ENCODE data around the gene SYNDIG1L. TPM values are rescaled to one million over a fixed set of nuclear protein-coding genes. Genes with fewer than 3 reads are reported as not detected.
A peak's percentile ranks its signal among the peaks of the same experiment; 100 is the strongest.

The SYNDIG1L gene
- total and polyA plus RNA-seq, 2 of the 8 experiments (the other 6 are each of a cell fraction or from before 2014, with no cell fraction given) = 3.0 to 3.2 TPM

DNA sequence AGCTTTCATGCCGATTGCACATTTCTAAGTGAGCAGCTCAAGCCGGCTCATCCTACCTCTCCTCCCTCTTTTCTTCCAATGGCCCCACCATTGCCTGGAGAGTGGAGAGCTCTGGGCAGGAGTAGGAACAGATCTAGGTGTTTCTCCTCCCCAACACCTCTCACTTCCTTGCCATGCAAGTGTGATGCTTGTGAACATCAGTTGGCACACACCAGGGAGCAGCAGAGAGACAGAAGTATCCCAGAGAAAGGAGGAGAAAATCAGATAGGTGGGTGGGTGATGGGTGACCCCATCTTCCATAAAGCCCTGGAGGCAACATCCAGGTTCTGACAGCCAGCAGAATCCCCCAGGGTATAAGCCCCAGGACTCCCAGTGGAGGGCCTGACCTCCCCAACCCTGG is 39.3 kb upstream of the SYNDIG1L start:
- Histone ChIP-seq H3K4me2 (ENCODE audit: insufficient read depth in 1 of 2, low read depth in 2 of 2, low read length in 2 of 2) (no peak overlapping the region), H3K4me3 (ENCODE audit: extremely low read depth in 1 of 4, insufficient read depth in 2 of 4, low read depth in 3 of 4, low read length in 4 of 4) (no peak overlapping the region), H3K4me1 (replicated peaks in 1 of 4; ENCODE audit: control insufficient read depth in 3 of 4, insufficient read depth in 4 of 4, low read length in 3 of 4) (no peaks in the 10 kb centered on the region), H3K27me3 (replicated peaks in 1 of 4; ENCODE audit: control insufficient read depth in 3 of 4, extremely low read depth in 1 of 4, insufficient read depth in 3 of 4, low read length in 3 of 4) (no peaks in the 10 kb centered on the region), H4K91ac (replicated peaks; ENCODE audit: insufficient read length, low read length) (no peak overlapping the region), H4K20me1 (replicated peaks in 1 of 2; ENCODE audit: control insufficient read depth in 1 of 2, insufficient read depth in 2 of 2, low read length in 2 of 2) (no peaks in the 10 kb centered on the region), H3K9me3 (ENCODE audit: insufficient read depth in 2 of 2, low read depth in 1 of 2, low read length in 1 of 2) (no peaks in the 10 kb centered on the region), H2BK12ac (ENCODE audit: low read depth, low read length) (no peak overlapping the region), H3K9ac (replicated peaks in 1 of 4; ENCODE audit: extremely low read depth in 1 of 4, low read depth in 3 of 4, low read length in 3 of 4) (no peak overlapping the region), H2AFZ (ENCODE audit: low read length) (no peak overlapping the region), H2BK20ac (ENCODE audit: low read length) (no peak overlapping the region), H3K79me2 (ENCODE audit: control insufficient read depth in 1 of 2, insufficient read depth in 2 of 2, low read length in 2 of 2) (no peaks in the 10 kb centered on the region), H2BK5ac (ENCODE audit: low read depth, low read length) (no peak overlapping the region), H3K18ac (ENCODE audit: extremely low read depth, low read length) (no peak overlapping the region), H3K56ac (replicated peaks; ENCODE audit: insufficient read length, low read depth, low read length) (no peak overlapping the region), H3K14ac (ENCODE audit: insufficient read length) (no peak overlapping the region), H2BK15ac (ENCODE audit: low read length) (no peak overlapping the region), H3K4ac (replicated peaks; ENCODE audit: insufficient read length, low read depth, low read length) (no peak overlapping the region), H3K23ac (ENCODE audit: insufficient read length) (no peak overlapping the region), H4K5ac (ENCODE audit: insufficient read length, low read depth, low read length) (no peak overlapping the region), H3K79me1 (ENCODE audit: low read depth, low read length) (no peaks in the 10 kb centered on the region), H2BK120ac (replicated peaks; ENCODE audit: low read depth, low read length) (no peak overlapping the region), H3K36me3 (ENCODE audit: control insufficient read depth in 2 of 4, insufficient read depth in 4 of 4, low read length in 3 of 4) (no peaks in the 10 kb centered on the region), H3K27ac (ENCODE audit: low read depth, low read length) (no peak overlapping the region), H4K8ac (ENCODE audit: extremely low read depth, insufficient read depth, low read length) (no peak overlapping the region; the same call in 1 of the 2 replicates), H3K23me2 (ENCODE audit: low read depth, low read length) (no peaks in the 10 kb centered on the region), H2AK5ac (ENCODE audit: low read depth, low read length) (no peak overlapping the region)
- 94% methylated on average over 2 of the region's 2 CpGs; no CpG with 5 or more reads in 1 of the 2 experiments for WGBS, 2 experiments (ENCODE audit: extremely low coverage in 1 of 2, insufficient coverage in 1 of 2, insufficient read length in 1 of 2, insufficient replicate concordance in 2 of 2, low coverage in 1 of 2, low lambda C conversion rate in 2 of 2, missing lambda C conversion rate in 1 of 2)
- peak in 1 of 2 experiments; percentile 39 for DNase-seq (ENCODE audit: low read depth in 1 of 2, low spot score in 2 of 2)
- ChIA-PET CTCF (ENCODE audit: partially characterized antibody) (interaction anchor here (0.5 to 18.2 kb wide), 7 partner anchors 13 to 354 kb away, joined by 3 to 181 read pairs (median 3); no protein-coding TSS in a partner anchor), POLR2A (ENCODE audit: partially characterized antibody) (interaction anchor here (0.9 to 1.3 kb wide), 4 partner anchors 9 to 183 kb away, joined by 3 to 4 read pairs (median 4); no protein-coding TSS in a partner anchor)
- FAIRE-seq = no peak
- no peak for TF ChIP-seq JUND (IDR thresholded peaks at IDR 0.05; ENCODE audit: low read length)
- no peak for TF ChIP-seq TCF12 (IDR thresholded peaks at IDR 0.05; ENCODE audit: low read depth, low read length)
- TF ChIP-seq POLR2A (IDR thresholded peaks at IDR 0.05; ENCODE audit: control extremely low read depth in 1 of 2, low read depth in 2 of 2, low read length in 2 of 2) = no peak
- no peak for TF ChIP-seq SIN3A (conservative IDR thresholded peaks at IDR 0.05 in 1 of 2, IDR thresholded peaks at IDR 0.05 in 1 of 2; ENCODE audit: low read depth in 1 of 2, low read length in 2 of 2)
- TF ChIP-seq SIX5 (IDR thresholded peaks at IDR 0.05; ENCODE audit: low read depth, low read length) = no peak
- TF ChIP-seq TEAD4 (IDR thresholded peaks at IDR 0.05; ENCODE audit: low read depth, low read length) = no peak
- no peak for TF ChIP-seq ZNF274 (IDR thresholded peaks at IDR 0.05; ENCODE audit: borderline replicate concordance, extremely low read depth, low read length)
- no peak for TF ChIP-seq EZH2 (IDR thresholded peaks at IDR 0.05; ENCODE audit: low read depth, low read length, severe bottlenecking)
- TF ChIP-seq RFX5 (IDR thresholded peaks at IDR 0.05; ENCODE audit: borderline replicate concordance, low read depth, low read length) = no peak
- no peak for TF ChIP-seq PHF8 (conservative IDR thresholded peaks at IDR 0.05; ENCODE audit: low read depth, low read length)
- no peak for TF ChIP-seq BRCA1 (IDR thresholded peaks at IDR 0.05; ENCODE audit: low read depth, low read length)

Measured in H1 (cell line).